GM21390 (cell line): ENCODE results near the gene DNAH9.

ENCODE experiments used
- ATAC-seq: cut with Tn5 transposase; IDR thresholded peaks from one replicate; pipeline ENCODE4 v1.9.1; 2021; ENCODE audit not compliant: unreplicated experiment

The DNAH9 gene, protein sequence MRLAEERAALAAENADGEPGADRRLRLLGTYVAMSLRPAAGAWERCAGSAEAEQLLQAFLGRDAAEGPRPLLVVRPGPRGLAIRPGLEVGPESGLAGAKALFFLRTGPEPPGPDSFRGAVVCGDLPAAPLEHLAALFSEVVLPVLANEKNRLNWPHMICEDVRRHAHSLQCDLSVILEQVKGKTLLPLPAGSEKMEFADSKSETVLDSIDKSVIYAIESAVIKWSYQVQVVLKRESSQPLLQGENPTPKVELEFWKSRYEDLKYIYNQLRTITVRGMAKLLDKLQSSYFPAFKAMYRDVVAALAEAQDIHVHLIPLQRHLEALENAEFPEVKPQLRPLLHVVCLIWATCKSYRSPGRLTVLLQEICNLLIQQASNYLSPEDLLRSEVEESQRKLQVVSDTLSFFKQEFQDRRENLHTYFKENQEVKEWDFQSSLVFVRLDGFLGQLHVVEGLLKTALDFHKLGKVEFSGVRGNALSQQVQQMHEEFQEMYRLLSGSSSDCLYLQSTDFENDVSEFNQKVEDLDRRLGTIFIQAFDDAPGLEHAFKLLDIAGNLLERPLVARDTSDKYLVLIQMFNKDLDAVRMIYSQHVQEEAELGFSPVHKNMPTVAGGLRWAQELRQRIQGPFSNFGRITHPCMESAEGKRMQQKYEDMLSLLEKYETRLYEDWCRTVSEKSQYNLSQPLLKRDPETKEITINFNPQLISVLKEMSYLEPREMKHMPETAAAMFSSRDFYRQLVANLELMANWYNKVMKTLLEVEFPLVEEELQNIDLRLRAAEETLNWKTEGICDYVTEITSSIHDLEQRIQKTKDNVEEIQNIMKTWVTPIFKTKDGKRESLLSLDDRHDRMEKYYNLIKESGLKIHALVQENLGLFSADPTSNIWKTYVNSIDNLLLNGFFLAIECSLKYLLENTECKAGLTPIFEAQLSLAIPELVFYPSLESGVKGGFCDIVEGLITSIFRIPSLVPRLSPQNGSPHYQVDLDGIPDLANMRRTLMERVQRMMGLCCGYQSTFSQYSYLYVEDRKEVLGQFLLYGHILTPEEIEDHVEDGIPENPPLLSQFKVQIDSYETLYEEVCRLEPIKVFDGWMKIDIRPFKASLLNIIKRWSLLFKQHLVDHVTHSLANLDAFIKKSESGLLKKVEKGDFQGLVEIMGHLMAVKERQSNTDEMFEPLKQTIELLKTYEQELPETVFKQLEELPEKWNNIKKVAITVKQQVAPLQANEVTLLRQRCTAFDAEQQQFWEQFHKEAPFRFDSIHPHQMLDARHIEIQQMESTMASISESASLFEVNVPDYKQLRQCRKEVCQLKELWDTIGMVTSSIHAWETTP (N-terminal part only)

DNA sequence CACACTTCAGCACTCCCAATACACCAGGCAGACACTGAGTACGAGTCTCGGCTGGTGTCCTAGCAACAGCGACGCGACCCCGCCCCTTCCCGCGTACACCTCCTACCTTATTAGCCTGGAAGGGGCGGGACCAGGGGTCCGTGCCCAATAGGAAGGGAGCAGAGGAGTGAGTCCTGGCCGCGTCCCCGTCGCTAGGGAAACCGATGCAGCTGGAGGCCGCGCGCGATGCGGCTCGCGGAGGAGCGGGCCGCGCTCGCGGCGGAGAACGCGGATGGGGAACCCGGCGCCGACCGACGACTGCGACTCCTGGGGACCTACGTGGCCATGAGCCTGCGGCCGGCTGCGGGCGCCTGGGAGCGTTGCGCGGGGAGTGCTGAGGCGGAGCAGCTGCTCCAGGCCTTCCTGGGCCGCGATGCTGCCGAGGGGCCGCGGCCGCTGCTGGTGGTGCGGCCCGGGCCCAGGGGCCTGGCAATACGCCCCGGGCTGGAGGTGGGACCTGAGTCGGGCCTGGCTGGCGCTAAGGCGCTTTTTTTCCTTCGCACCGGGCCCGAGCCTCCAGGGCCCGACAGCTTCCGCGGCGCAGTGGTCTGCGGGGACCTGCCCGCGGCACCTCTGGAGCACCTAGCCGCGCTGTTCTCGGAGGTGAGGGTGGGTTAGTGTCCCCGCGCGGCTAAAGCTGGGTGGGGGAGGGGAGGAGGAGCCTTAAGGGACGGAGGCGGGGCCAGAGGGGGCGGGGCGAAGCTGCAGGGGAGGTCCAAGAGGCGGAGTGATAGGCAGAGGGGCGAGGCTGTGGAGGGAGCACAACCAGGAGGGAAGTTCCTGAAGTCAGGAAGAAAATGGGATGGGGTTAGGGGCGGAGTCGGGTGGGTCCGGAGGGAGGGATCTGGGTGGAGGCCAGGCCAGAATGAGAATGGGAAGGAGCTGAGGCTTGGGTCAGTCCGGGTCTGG, at the start of gene DNAH9:
TSS of gene DNAH9 (plus strand) at position 197 of the 948 bp plus-strand sequence. CDS start at position 226, 29 bp downstream.
- ATAC-seq = no peak

DNA sequence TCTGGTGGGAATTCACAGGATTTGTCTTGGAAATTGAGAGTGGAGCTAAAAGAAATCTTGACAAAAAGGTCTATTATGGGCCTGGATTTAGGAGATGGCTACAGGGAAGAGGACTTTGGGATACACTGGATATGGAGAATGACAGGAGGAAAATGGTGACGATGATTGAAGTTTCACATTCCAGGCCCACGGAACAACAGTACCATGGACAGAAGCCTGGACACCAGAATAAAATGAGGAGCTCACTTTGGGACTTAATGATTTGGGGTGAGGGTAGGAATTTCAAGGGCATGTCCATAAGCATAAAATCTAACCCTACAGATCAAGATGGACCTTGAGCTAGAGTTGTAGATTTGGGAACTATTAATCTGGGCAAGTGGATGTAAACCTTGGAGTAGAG, 47.8 kb upstream of the DNAH9 start:
- no peak for ATAC-seq

DNA sequence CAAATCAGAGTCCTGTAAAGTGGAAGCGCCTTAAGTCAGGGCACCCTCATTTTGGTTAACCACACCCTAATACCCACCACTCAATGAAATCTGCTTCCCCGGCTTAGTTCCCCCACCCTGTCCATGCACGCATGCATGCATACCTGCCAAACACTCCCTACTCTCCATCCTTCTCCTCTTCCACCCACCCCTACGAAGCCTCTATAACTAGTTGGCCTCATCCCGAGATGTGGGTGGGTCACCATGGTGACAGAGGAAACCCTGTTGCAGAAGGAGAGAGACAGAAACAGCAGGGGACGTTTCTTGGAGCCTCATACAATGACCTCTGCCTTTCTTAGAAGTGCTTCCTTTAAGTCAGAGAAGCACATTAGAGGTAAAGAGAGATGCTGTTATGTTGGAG, 46.8 kb upstream of the DNAH9 start:
- ATAC-seq = no peak

DNA sequence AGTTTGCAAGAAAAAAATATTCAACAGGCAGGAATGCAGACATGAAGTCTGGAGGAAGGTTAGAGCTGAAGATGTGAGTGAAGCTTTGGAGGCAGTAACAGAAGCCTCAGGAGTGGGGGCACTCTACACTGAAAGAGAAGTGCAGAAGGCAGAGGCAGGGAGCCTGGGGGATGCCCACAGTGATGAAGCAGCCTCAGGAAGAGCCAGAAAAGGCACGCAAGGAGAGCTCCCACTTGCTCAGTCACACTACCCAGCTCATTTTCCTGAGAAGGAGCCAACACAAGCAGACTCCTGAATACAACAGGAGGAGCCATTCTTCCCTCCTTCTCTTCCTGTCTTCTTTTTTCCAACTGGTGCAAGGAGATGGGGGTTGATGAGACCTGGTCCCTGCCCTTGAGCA, 45.1 kb upstream of the DNAH9 start:
- ATAC-seq = no peak

DNA sequence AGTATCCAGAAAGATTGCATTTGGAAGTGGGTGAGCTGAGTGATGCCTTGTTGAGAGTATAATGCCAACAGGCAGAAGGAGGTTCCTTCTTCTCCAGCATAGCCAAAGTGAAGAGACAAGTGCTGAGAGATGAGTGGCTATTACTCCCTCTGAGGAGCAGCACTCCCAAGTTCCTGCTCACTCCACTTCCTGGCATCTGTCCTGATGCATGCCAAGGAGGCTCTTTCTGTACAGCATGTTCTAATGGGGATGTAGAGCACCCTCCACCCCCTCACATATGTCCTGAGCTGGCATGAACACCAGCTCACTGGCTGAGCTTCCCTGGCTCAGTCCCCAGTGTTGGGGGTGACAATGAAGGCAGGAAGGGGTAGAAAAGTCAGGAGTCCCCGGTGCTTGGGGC, 44.2 kb upstream of the DNAH9 start:
- ATAC-seq = no peak

DNA sequence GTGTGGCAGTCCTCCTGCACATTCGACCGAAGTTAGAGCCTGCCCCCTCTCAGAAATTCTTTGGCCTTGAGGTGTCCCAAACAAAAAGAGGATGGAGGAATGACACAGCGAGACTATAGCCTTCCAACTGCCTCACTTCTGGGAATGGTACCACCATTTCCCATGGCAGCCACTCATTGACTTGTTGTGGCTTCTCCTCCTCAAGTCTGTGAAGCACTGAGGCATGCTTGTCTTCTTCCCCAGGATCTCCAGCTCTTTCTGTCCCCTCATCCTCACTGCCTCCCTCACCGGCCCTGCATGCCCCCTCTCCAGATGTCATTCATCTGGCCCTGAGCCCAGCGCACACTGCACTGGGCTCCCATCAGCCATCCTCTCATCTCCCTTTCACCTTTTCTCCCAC, 43.7 kb upstream of the DNAH9 start:
- no peak for ATAC-seq

DNA sequence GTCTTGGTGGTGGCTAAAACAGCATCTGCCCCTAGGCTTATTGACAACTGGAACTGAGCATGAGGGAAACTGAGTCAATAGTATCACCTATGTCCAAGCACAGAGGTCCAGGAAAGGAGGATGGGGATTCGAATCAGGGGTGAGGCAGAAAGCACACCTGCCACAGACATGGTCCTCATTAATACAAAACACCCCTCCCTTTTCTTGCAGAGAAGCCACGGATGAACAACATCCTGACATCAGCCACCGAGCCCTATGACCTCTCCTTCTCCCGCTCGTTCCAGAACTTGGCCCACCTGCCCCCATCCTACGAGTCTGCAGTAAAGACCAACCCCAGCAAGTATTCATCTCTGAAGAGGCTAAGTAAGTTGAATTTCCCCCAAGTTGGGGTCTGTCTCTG, 42.7 kb upstream of the DNAH9 start:
- ATAC-seq = no peak

DNA sequence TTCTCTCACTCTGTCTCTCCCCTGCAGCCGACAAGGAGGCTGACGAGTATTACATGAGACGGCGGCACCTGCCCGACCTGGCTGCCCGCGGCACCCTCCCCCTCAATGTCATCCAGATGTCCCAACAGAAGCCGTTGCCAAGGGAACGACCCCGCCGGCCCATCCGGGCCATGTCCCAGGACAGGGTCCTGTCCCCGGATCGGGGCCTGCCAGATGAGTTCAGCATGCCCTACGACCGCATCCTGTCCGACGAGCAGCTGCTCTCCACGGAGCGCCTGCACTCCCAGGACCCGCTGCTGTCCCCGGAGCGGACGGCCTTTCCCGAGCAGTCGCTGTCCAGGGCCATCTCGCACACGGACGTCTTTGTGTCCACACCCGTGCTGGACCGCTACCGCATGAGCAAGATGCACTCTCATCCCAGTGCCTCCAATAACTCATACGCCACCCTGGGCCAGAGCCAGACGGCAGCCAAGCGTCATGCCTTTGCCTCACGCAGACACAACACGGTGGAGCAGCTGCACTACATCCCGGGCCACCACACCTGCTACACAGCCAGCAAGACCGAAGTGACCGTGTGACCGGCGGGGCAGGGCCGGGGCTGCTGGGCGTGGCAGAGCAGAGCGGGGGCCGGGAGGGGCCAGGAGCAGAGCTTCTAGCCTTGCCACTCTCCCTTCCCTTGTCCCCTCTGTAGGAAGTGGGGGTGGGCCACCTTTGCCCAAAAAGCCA, 40.4 kb upstream of the DNAH9 start:
- no peak for ATAC-seq

DNA sequence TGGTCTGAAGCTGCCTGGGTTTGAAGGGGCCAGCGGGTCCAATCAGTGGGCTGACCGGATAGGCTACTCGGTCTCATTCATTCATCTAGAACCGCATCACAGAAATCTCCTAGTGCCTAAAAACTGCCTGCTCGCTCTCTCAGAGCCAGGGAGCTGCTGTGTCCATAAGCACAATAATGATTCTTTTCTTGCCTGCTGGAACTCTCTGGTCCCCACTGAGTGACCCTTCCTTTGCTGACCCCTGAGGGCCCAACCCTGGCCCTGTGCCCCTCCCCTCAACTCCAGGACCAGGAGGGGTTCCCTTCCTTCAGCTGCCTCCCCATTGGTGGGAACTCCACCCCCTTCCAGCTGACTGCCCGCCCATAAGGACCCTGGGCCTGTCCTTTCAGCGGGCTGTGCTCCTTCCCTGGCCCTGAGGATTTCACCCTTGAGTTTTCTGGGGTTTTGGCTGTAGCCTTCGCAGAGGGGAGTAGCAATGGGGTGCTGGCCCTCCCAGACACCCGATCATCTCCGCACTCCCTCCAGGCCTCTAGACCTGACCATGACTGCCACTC, 39.5 kb upstream of the DNAH9 start:
- ATAC-seq = no peak

DNA sequence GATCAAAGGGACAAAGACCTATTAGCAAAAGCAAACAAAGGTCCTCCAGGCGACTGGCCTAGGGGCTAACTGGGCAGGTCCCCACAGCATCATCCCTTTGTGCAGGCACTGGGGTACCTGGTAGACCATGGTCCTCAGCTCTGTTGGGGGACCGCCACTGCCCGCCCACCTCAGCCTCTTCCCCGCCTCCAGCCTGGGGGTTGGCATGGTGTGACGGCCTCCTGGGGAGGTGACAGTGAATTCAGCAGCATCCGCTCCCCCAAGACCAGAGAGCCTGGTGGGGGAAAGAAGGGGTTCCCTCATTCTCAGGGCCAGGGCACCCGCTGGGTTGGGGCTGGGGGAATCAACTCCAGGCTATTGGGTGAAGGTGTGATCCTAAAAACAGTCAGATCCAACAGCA, 38.7 kb upstream of the DNAH9 start:
- no peak for ATAC-seq

DNA sequence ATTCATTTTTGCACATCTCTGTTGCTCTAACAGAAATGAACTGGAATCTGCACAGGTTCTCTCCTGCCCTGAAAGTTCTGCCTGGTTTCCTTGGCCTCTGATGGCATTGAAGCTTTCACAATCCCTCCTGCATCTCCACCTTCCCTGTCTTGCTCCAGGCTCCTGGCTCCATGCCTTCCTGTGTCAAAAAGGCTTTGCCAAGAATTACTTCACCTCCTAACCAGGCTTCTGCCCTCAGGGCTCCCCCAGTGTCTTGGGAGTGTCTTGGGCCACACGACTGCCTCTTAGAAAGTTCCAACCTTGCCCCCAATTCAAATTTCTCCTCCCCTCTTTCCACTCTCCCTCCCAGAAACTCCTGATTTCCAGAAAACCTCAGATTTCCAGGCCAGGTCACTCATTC, 37.0 kb upstream of the DNAH9 start:
- no peak for ATAC-seq

DNA sequence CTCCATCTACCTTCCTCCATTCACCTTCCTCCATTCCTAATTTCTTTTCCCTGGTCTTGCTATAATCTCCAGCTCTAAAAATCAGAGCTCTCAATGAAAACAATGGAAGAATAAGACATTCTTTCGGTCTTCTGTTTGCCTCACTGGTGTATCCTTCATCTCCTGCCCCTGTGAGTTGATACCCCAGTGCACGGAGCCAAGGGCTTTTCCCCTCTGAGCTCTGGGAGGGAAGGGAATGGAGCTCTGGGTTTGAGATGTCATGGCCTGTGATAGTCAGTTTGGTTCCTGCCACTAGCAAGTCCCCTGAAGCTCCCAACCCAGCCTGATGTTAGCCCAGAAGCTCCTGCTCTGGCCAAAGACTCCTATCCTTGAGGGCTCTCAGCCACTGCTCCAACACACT, 36.6 kb upstream of the DNAH9 start:
- no peak for ATAC-seq

DNA sequence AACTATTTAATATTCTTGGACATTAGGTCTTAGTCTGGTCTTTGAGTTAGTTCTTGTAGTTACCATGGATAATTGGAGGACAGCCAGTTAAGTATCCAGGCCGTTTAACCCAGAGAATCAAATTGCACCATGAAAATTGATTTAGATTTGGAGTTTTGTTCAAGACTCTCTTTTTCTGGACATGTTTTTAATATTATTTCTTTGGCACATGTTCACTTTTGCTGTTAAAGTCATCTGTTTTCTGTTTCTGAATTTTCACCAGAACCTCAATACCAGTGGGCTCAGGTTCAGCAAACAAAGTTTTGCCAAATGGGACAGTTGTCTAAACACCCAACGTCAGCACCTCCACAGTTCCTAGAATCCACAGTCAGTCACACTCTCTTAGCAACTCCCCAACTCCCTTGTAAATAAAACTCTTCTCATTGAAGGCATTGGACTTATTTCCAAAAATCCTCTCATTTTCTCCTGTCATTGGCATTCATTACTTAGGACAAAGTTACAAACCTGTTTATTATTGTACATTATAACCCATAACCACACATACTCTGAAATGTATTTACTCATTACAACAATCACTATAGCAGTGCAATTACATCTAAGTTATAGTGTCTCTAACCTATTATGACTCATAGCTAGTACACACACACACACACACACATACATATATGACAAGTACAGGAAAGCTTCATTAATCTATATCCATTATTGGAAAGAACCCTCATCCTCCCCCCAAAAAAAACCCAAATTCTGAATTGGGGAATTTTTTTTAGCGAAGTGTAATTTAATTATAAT, 33.5 kb upstream of the DNAH9 start:
- ATAC-seq = no peak

DNA sequence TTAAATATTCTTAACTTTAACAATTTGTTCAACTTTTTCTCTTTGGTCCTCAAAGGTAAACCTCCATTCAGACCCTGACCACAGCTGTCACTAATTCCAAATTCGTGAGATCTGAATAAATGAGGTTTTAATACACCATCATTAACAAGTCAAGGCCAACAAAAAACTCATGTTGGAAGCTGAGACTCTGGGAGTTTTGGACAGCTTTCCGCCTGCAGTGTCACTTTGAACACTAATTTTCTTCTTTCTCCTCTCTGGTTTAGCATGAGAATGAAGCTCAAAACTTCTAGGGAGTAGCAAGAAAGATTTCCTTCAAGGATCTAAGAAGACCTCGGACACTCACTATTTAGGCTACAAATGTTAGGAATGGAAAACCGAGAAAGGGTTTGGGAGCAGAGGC, 32.7 kb upstream of the DNAH9 start:
- no peak for ATAC-seq

DNA sequence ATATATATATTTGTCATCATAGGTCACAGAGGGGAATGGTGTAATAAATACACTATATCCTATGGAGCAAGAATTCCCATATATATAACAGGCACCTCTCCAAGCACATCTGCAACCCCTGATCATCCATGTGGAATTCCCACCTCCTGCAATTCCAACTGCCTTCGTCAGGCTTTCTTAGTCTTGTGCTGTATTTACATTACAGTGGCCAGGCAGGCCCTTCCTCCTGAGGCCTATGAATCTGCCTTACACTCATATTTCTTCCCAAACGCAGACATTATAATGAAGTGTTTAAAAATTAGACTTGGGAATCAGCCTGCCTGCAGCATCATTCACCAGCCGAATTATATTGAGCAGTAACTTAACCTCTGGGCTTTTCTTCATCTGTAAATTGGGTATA, 19.3 kb upstream of the DNAH9 start:
- ATAC-seq = no peak

DNA sequence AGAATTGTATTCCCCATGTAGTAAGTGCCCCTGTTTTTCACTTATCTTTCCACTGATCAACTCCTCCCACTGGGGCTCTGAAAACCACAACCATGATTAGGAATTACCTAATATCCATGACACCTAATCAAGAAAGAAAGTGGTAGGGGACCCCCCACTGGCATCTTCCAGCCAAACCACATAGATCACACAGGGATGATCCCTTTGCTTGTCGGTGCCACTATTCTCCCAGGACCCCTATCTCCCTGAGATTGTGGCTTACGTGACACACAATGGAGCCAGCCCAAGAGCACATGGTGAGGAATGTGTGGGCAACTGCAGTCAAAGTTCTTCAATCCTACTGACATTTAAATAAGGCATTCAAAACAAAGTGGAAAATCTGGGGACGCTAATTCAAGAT, 17.6 kb upstream of the DNAH9 start:
- no peak for ATAC-seq

DNA sequence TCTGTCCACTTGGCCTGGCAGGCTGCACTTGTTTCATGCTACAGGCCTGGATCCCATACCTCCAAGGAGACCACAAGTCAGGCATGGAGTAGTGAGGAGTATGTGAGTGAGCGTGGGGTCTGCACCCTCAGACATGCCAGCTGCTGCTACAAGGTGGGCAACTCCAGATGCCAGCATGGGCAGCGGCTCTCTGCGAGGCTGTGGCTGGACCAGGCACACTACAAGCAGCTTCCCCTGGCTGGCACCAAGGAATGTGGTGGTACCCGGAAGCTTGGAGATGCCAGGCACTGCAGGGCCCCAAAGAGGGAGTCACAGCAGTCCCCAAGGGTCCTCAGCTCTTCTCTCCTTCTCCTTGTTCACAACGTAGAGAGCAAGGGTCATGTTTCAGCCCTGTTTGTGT, 16.1 kb upstream of the DNAH9 start:
- ATAC-seq = no peak

DNA sequence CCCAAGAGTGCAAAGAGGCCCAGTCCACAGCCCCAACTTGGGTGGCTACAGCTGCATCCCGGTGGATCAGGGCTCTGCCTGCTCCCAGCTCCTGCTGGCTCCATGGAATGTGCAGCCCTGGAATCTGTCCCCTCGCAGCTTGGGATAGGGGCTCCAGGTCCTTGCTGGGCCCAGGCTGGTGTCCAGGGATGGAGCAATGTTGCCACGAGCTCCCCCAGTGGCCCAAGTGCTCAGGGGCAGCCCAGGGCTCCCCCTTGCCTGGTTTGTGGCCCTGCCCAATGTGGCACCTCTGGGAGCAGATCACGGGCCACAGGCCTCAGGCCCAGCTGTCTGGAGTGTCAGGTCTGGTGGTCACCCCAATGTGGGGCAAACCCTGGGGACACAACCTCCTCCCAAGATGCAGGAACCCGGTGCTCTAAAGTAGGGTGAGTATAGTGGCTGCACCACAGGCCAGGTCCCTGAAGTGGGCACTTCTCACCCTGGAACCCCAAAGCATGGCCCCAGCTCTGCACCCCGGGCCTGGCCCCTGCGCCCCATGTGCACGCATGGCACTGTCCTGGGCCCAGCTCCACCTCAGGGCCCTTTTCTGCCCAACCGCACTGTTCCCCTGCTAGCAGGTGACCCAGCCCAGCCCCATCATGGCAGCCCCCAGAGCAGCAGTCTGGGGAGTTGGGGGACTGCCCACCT, 14.8 kb upstream of the DNAH9 start:
- no peak for ATAC-seq
